Measurements from ENCODE around the gene SCN2B.

- TF ChIP-seq POLR2AphosphoS5 (IDR thresholded peaks at IDR 0.05) (no peak), CTCF (IDR thresholded peaks at IDR 0.05) (no peak), POLR2A (IDR thresholded peaks at IDR 0.05; ENCODE audit: low read depth) (no peak), EP300 (IDR thresholded peaks at IDR 0.05) (no peak)
Measured at GRCh38 chr11:118136801-118137200, 39.6 kb downstream of the SCN2B start.
